Fibroblast of the conjunctiva (primary cell): ENCODE measurements around the gene LRTM2.
A peak's percentile ranks its signal among the peaks of the same experiment; 100 is the strongest.

Experiments used
- DNase-seq: peaks from one replicate; pipeline ENCODE4 v3.0.0-alpha.2; 2010; ENCODE audit warnings: low read depth

Gene LRTM2

GRCh38 chr12:1829306-1829900 is 9.0 kb downstream of the LRTM2 start:
- DNase-seq: no peak

DNA sequence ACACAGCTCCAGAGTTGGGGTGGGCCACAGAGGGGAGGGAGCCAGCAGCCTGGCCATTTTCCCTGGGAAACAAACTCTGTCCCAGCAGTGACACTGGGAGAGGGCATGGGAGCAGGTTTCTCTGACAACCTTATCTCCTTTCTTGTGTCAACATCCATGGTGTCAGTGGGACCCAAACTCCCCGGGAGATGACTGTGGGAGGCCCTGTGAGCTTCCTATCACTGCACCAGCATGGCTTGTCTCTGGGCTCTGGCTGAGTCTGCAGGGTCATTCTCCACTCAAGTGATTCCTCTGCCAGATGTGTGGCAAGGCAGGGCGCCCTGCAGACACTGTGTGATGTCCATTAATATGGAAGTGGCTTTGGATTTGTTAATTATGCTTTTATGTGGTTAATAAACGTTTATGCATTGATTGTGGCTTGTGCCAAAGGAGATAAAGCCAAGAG is 10.1 kb downstream of the LRTM2 start:
- no peak for DNase-seq

DNA sequence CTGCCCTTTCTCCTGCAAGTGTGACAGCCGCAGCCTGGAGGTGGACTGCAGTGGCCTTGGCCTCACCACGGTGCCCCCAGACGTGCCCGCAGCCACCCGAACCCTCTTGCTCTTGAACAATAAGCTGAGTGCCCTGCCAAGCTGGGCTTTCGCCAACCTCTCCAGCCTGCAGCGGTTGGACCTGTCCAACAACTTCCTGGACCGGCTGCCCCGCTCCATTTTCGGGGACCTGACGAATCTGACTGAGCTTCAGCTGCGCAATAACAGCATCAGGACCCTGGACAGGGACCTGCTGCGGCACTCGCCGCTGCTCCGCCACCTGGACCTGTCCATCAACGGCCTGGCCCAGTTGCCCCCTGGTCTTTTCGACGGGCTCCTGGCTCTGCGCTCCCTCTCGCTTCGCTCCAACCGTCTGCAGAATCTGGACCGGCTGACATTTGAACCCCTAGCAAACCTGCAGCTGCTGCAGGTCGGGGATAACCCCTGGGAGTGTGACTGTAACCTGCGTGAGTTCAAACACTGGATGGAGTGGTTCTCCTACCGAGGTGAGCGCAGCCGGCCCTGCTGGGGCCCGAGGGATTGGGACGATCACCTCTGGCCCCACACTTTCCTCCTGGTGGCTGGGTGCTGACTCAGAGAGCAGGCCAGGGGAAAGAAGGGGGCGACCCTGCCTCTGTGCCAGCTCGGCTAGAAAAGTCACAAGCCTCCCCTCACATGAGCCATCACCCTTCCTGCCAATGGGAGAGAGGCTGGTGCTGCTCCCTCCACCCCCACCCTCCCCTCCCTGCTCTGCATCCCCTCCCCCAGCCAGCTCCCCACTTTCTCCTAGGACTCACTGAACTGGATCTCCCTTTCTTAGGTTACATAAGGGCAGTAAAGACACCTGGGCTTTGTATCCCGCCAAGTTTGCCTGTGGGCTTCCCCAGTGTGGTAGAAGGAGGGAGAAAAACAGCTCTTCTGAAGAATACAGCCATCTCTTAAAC is 10.9 kb downstream of the LRTM2 start:
- DNase-seq: no peak

DNA sequence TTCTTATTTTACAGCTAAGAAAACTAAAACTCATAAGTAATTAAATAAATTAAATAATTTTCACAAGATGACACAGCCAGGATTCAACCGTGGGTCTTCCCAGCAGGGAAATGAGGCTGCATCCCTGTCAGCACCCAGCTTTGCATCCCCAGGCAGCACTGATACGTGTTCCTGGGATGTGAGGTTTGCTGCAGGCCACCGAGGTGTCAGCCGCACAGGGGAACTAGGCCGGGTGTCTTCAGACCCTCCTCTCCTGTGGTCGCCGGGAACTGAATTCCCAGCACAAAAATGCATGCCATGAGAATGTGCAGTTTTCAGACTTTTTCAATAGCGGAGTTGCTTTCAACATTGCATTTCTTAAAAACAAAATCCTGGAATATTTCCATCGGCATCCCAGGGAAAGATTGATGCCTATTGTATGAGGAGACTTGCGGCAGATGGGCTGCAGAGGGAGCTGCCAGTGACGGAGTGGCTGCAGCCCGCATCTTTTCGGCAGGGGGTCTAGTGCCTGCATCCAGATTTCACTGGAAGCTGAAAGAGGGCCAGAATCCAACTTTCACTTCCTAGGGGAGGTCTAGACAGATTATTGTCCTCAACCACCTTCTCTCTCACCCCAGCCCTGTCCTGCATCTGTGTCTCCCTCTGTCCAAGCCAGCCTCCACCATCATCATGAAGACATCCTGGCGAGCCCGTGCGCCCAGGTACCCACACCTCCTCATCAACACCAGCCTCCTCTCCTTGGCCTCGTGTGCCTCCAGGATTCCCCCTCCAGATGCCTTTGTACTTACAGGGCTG is 12.6 kb downstream of the LRTM2 start:
- no peak for DNase-seq

DNA sequence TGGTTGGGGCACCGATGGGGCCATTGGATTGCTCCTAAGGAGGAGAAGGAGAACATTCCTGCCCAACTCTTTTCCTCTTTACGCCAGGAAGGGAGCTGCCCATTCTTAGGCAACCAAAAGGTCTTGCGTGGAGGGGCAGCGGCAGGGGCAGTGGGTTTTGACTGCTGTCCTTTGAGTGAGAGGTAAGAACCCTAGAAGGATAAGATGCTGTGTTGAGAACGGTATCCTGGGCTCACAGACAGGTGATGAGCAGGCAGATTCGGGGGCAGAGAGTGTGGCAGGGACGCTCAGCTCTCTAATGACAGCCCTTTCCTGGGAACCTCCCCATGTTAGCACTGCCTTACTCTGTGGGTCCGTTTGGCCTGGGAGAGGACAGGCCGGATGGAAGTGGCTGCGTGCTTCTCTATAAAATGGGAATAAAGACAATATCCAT is 13.2 kb downstream of the LRTM2 start:
- no peak for DNase-seq

DNA sequence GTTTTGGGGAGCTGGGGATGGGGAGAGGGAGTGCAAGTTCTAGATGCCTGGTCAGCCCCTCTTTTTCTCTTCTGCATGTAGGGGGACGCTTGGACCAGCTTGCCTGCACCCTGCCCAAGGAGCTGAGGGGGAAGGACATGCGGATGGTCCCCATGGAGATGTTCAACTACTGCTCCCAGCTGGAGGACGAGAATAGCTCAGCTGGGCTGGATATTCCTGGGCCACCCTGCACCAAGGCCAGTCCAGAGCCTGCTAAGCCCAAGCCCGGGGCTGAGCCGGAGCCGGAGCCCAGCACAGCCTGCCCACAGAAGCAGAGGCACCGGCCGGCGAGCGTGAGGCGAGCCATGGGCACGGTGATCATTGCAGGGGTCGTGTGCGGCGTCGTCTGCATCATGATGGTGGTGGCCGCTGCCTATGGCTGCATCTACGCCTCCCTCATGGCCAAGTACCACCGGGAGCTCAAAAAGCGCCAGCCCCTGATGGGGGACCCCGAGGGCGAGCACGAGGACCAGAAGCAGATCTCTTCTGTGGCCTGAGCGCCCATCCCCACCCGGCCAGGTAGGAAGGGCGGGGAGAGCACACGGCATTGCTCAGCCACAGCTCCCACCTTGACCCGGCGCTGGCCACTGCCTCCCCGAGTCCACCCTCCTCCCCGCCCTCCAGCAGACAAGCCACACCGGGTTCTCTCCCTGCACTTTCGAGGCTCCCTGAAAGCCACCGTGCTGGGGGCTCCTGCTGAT is 14.0 kb downstream of the LRTM2 start:
- no peak for DNase-seq

DNA sequence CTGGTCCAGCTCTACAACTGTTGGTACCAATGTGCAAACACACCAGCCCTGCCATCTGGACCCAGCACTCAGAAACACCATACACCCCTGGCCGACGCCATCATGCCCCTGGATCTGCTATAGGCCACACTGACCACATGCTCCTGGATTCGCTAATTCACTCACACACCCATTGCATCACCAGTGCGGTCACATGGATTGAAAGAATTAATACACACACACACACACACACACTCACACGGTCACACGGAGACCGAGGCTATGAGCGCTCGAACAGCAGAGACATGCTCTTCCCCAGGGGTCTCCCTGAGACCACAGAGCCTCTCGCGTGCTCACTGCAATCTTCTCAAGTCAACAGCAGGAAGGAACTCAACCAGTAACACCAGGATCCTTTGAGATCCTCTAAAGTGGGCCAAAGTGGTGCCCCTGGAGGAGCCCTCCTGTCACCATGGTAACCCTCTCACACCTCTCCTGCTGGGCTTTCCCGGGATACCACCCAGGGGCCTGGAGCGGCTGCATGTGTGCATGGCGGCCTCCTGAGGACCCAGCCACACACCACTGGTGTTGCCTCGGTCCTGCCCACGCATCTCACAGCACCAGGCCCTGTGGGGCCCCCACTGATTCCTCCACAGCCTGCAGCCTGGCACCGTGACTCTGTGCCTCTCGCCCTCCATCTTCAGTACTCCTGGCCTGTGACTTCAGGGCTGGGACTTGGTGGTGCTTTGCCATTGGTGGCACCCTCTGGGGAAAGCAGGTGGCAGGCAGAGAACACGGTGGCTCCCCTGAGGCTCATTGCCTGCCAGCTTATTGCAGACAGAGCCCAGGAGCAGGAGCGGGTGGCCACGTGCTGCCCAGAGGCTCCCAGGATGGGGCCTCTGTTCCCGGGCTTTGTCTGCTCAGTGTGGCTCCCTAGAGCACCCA is 15.1 kb downstream of the LRTM2 start:
- DNase-seq: no peak

DNA sequence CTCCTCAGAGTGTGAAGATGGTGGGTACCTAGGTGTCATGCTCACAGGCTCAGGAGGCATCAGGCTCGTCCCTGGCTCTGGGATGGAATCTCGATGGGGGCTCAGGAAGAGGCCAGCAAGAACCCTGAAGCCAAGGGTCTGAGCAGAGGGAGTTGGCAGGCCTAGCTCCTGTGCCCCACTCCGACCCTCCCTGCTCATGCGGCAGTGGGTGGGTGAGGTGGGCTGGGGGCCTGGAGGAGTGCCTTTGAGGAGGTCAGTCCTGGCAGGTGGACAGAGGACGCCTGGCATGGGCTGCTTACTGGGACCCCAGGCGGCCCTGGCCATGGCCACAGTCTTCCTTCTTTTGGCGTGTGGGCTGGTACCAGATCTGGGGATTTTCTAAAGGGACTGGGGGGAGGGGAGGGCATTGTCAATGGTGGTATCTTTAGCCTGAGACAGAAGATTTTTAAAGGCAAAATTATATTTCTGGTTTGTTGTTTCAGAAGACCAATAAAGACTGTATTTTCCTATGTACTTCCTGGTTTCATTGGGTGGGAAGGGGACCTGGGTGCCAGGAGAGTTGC is 16.0 kb downstream of the LRTM2 start:
- no peak for DNase-seq

DNA sequence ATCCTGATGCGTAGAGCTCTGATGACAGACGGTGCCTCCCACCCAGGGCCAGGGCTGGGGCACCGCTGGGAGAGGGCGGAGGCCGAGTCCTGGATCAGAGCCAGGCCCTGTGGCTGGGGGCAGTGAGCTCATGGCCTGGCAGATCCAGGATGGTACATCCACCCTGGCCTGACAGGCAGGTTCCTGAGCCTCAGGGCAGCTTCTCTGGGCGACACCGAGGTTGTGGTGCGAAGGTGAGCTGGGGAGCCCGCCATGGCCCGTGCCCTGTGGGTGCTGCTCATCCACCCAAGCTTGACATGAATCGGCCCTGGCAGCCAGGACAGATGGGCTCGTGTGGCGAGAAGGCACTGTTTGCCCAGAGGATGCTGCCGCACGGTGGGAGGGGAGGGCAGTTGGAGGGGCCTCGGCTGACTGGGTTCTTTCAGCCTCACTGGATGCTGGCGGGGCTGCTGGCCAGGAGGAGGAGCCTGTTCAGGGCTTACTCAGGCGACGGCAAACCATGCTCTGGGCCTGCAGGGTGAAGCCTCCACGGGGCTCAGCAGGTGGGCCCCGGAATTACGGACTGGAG is 16.6 kb downstream of the LRTM2 start:
- DNase-seq: no peak

GRCh38 chr12:1837541-1838204 is 17.3 kb downstream of the LRTM2 start:
- peak; percentile 6 for DNase-seq

DNA sequence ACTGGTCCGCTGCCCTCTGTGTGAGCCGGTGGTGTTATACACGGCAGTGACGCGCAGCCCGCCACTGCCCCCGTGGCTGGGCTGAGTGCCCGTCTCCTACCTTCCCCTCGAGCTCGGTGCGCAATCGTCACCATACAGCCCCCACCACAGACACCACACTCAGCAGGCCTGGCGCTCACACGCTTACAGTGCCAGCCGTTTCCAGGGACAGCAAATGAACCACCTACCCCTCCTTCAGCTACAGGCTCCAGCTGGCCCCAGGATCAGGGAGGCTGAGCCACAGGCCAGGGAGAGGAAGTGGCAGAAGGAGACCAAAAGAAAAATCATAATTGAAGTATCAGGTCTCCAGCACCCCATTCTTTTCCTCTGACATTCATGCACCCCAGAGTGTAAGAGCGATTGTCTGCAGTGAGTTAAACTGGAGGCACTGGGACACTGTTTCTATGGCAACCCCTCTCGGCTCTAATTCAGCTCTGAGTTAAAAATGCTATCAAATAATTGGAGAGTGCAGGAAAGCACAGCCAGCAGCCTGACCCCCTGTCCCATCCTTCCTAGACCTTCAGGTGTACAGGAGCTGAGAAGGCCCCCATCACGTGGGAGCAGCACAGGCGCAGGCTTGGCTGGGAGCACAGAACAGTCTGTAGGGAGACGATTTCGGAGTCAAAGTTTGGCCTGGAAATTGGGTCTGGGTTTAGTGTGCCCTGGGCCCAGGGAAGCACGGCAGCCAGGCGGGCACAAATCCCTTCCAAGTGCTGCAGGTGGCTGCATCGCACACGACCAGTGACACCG is 18.0 kb downstream of the LRTM2 start:
- no peak for DNase-seq

GRCh38 chr12:1838994-1839365 is 18.6 kb downstream of the LRTM2 start:
- DNase-seq: no peak

DNA sequence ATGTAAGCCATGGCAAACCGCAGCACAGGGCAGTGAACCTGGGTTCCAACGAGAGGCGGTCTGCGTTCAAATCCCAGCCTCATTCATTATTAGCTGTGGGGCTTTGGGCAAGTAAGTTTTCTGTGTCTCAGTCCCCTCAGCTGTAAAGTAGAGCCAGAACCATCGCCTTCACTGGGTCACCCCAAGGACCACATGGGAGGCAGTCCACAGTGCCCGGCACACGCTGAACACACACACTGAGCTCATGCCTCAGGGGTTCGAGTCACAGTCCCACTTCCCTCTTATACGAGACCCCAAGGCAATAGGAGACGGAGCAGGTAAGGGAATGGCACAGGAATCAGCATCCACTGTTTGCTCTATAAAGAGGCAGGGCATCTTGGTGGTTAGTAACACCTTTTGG is 19.1 kb downstream of the LRTM2 start:
- DNase-seq: no peak

- DNase-seq: no peak
Measured at GRCh38 chr12:1839956-1840951, 19.9 kb downstream of the LRTM2 start.

DNA sequence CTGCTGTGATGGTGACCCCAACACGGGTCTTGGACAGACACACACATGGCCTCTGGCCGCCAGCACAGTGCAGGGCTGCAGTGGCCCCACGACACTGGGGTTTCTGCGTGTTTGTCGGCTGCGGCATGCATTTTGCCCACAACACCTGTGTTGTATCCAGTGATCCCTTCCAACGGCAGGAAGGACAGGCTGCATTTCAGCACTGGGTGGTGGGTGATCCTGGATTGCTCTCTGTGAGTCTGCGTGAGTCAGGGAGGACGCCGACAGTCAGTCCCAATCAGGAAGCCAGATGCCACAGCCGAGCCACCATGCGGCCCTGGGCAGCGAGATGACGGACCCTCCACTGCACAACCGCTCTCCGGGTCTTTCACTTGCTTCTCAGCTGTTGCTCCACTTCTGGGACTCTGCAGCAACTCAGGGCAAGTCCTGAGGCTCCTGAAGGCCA is 20.6 kb downstream of the LRTM2 start:
- DNase-seq: no peak

GRCh38 chr12:1841586-1842182 is 21.3 kb downstream of the LRTM2 start:
- DNase-seq: no peak
